GM12801 (cell line): ENCODE measurements around the gene GALNT10.

Experiments used
- CTCF ChIP-seq: IDR thresholded peaks from one replicate; pipeline ENCODE4 v1.5.1; 2011; ENCODE audit warnings: control low read depth; ENCODE audit not compliant: insufficient read length; ENCODE audit errors: extremely low read depth

The GALNT10 gene

GRCh38 chr5:154271466-154271865 lies 80.9 kb downstream of the GALNT10 start:
- TF ChIP-seq CTCF = no peak

DNA sequence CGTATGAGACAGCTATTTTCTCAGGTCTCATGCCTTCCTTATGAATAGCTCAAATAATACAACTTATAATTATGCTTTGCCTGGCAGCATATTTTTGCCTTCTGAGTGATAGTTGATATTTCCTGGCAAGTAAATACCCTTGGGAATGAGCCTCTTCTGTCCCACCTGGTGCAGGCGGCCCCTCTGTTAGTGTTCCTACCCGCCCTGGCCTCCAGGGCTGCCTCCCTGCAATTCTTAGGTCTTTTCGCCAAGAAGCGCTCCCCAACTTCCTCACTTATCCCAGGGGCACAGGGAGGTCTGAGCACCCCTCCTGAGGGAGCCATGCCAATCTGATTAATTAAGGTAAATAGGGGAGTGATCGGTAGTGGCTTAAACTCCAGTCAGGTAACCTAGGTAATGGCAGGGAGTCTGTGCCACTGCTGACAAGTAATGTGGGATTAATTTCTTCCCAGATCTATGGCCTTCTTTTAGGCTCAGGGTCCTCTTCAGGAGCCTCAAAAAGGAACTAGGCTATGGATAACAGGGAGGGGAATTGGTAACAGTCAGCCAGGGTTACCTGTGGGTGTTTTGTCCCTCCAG lies 81.5 kb downstream of the GALNT10 start:
- no peak for TF ChIP-seq CTCF

DNA sequence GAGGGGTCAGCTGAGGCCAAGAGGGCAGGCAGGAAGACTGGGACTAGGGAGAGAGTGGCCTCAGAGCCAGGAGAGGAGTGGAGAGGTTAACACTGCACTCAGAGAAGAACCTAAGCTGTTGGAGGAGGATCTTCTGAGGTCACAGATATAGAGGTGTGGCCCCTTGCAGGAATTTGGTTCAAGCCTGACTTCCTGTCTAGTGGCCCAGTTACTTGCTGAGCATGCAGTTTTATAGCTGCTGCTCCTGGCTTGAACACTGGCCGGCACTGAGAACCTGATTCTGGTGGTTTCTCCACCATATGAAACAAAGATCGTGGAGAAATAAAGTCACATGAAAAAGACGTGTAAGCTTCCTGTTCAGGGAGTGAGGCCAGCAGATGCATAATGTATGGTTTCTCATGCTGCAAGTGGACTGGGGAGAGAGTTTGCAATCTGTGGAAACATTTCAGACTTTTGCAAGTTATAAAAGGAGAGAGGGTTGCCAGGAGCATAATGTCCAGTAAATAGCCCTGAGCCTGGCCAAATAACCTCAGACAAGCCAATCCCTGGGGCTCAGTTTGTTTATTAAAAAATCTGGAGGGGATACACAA lies 82.6 kb downstream of the GALNT10 start:
- TF ChIP-seq CTCF = no peak

- no peak for TF ChIP-seq CTCF
Observed at GRCh38 chr5:154273963-154274827, 83.7 kb downstream of the GALNT10 start.

- no peak for TF ChIP-seq CTCF
Observed at GRCh38 chr5:154274828-154275185, 84.3 kb downstream of the GALNT10 start.

GRCh38 chr5:154275566-154275965 lies 85.0 kb downstream of the GALNT10 start:
- TF ChIP-seq CTCF = no peak

GRCh38 chr5:154276261-154276972 lies 85.9 kb downstream of the GALNT10 start:
- no peak for TF ChIP-seq CTCF
